ENCODE measurements around the gene SFRP5. TPM values are rescaled to one million over a fixed set of nuclear protein-coding genes. Genes with fewer than 3 reads are reported as not detected.

SFRP5 gene
- total RNA-seq, 3 donors from 2014 or later = 0.41 to 23.0 (median 1.0) TPM

GRCh38 chr10:97795886-97796285 is 24.1 kb upstream of the SFRP5 start:
- Histone ChIP-seq H3K36me3 (ENCODE audit: low read depth) (no peaks in the 10 kb centered on the region), H3K9me3 (no peaks in the 10 kb centered on the region), H3K4me1 (ENCODE audit: low read depth) (no peaks in the 10 kb centered on the region), H3K4me3 (no peak overlapping the region)
- ATAC-seq (no peak), DNase-seq (no peak)
- no peak for TF ChIP-seq CTCF (IDR thresholded peaks at IDR 0.05)
- intact Hi-C loops (cut with DNase I, micrococcal nuclease) = no loop called here

- peak; percentile 64 to 78 (median 77) for DNase-seq
- no peaks in the 10 kb centered on the region for H3K36me3 ChIP-seq (ENCODE audit: low read depth)
- no peak overlapping the region for H3K4me3 ChIP-seq
- peak; percentile 89 for TF ChIP-seq CTCF (IDR thresholded peaks at IDR 0.05)
- peak; percentile 62 for ATAC-seq
- no peaks in the 10 kb centered on the region for H3K9me3 ChIP-seq
- H3K4me1 ChIP-seq (ENCODE audit: low read depth) = no peaks in the 10 kb centered on the region
- intact Hi-C loops (cut with DNase I, micrococcal nuclease) = loop anchor here in 1 of 2 donors (5.0 kb wide), 1 partner anchor 75 kb away; no protein-coding TSS in a partner anchor
These were observed 20.3 kb upstream of the SFRP5 start for GRCh38 chr10:97791824-97792721.

GRCh38 chr10:97789770-97790397 is 18.1 kb upstream of the SFRP5 start:
- DNase-seq = no peak
- H3K36me3 ChIP-seq (ENCODE audit: low read depth) = no peaks in the 10 kb centered on the region
- no peak for TF ChIP-seq CTCF (IDR thresholded peaks at IDR 0.05)
- intact Hi-C loops (cut with DNase I, micrococcal nuclease) = loop anchor here in 1 of 2 donors (5.0 kb wide), 1 partner anchor 77 kb away; no protein-coding TSS in a partner anchor
- H3K4me1 ChIP-seq (ENCODE audit: low read depth) = no peaks in the 10 kb centered on the region
- H3K4me3 ChIP-seq = no peak overlapping the region
- no peaks in the 10 kb centered on the region for H3K9me3 ChIP-seq
- no peak for ATAC-seq

GRCh38 chr10:97788552-97789442 is 17.0 kb upstream of the SFRP5 start:
- no peak for TF ChIP-seq CTCF (IDR thresholded peaks at IDR 0.05)
- ATAC-seq (peak; percentile 90), DNase-seq (peak; percentile 61 to 70 (median 68))
- H3K4me3 ChIP-seq = no peak overlapping the region
- H3K4me1 ChIP-seq (ENCODE audit: low read depth) = no peaks in the 10 kb centered on the region
- H3K9me3 ChIP-seq = no peaks in the 10 kb centered on the region
- intact Hi-C loops (cut with DNase I, micrococcal nuclease) = no loop called here
- H3K36me3 ChIP-seq (ENCODE audit: low read depth) = no peaks in the 10 kb centered on the region

GRCh38 chr10:97785731-97786130 is 13.9 kb upstream of the SFRP5 start:
- Histone ChIP-seq H3K36me3 (ENCODE audit: low read depth) (no peaks in the 10 kb centered on the region), H3K9me3 (no peaks in the 10 kb centered on the region), H3K4me1 (ENCODE audit: low read depth) (no peaks in the 10 kb centered on the region), H3K4me3 (no peak overlapping the region)
- DNase-seq (no peak), ATAC-seq (no peak)
- intact Hi-C loops (cut with DNase I, micrococcal nuclease) = no loop called here
- no peak for TF ChIP-seq CTCF (IDR thresholded peaks at IDR 0.05)
